Trophoblast cell (in vitro differentiated cells and primary cell): ENCODE results near the gene FGFR4.
A peak's percentile ranks its signal among the peaks of the same experiment; 100 is the strongest.

ENCODE experiments used
- DNase-seq, 2 donors: peaks; one replicate each; pipeline ENCODE4 v3.0.0-alpha.2; 2016
- H2AFZ ChIP-seq: 2 replicates; pipeline ENCODE4 v1.6.1; 2013; ENCODE audit warnings: low read length, moderate library complexity, mild to moderate bottlenecking; ENCODE audit not compliant: insufficient read depth, poor library complexity
- H2AK5ac ChIP-seq: 2 replicates; pipeline ENCODE4 v1.6.1; 2013; ENCODE audit warnings: mild to moderate bottlenecking, low read length
- H2BK120ac ChIP-seq: 2 replicates; pipeline ENCODE4 v1.6.1; 2013; ENCODE audit warnings: low read length, mild to moderate bottlenecking, moderate library complexity; ENCODE audit not compliant: insufficient read depth, poor library complexity
- H2BK12ac ChIP-seq: 2 replicates; pipeline ENCODE4 v1.6.1; 2013; ENCODE audit warnings: mild to moderate bottlenecking, low read length, moderate library complexity
- H2BK5ac ChIP-seq: 2 replicates; pipeline ENCODE4 v1.6.1; 2013; ENCODE audit warnings: low read length, low read depth, moderate library complexity, mild to moderate bottlenecking; ENCODE audit not compliant: poor library complexity
- H3K14ac ChIP-seq: 2 replicates; pipeline ENCODE4 v1.6.1; 2013; ENCODE audit warnings: mild to moderate bottlenecking, low read length
- H3K18ac ChIP-seq: 2 replicates; pipeline ENCODE4 v1.6.1; 2013; ENCODE audit warnings: mild to moderate bottlenecking, low read length
- H3K23ac ChIP-seq: 2 replicates; pipeline ENCODE4 v1.6.1; 2013; ENCODE audit warnings: low read length
- H3K27ac ChIP-seq: 2 replicates; pipeline ENCODE4 v1.5.1; 2013; ENCODE audit warnings: low read depth, mild to moderate bottlenecking, inconsistent platforms, low read length, moderate library complexity
- H3K27me3 ChIP-seq: 2 replicates; pipeline ENCODE4 v1.6.1; 2013; ENCODE audit warnings: inconsistent platforms, mild to moderate bottlenecking, low read length, moderate library complexity; ENCODE audit not compliant: insufficient read depth
- H3K36me3 ChIP-seq, 2 experiments: 1 replicate in 1 of 2; 2 replicates in 1 of 2; pipeline ENCODE4 v1.6.1; 2013; ENCODE audit warnings: low read length in 2 of 2, mild to moderate bottlenecking in 2 of 2, moderate library complexity in 1 of 2; ENCODE audit not compliant: insufficient read depth in 2 of 2, control insufficient read depth in 1 of 2
- H3K4ac ChIP-seq: 2 replicates; pipeline ENCODE4 v1.6.1; 2013; ENCODE audit warnings: low read depth, mild to moderate bottlenecking, low read length, moderate library complexity
- H3K4me1 ChIP-seq, 2 experiments: 1 replicate in 1 of 2; 2 replicates in 1 of 2; pipeline ENCODE4 v1.6.1; 2013; ENCODE audit warnings: low read length in 2 of 2, mild to moderate bottlenecking in 2 of 2, moderate library complexity in 1 of 2; ENCODE audit not compliant: insufficient read depth in 2 of 2, control insufficient read depth in 1 of 2
- H3K4me2 ChIP-seq: 2 replicates; pipeline ENCODE4 v1.6.1; 2013; ENCODE audit warnings: inconsistent platforms, mild to moderate bottlenecking, low read length, moderate library complexity
- H3K4me3 ChIP-seq: 2 replicates; pipeline ENCODE4 v1.5.1; 2013; ENCODE audit warnings: mild to moderate bottlenecking, low read depth, low read length, inconsistent platforms
- H3K79me1 ChIP-seq: one replicate; pipeline ENCODE4 v1.6.1; 2013; ENCODE audit warnings: low read length
- H3K79me2 ChIP-seq: 2 replicates; pipeline ENCODE4 v1.6.1; 2013; ENCODE audit warnings: low read length, mild to moderate bottlenecking; ENCODE audit not compliant: control insufficient read depth, insufficient read depth, poor library complexity
- H3K9ac ChIP-seq: 2 replicates; pipeline ENCODE4 v1.6.1; 2013; ENCODE audit warnings: mild to moderate bottlenecking, low read length
- H3K9me3 ChIP-seq: 2 replicates; pipeline ENCODE4 v1.6.1; 2013; ENCODE audit warnings: low read depth, mild to moderate bottlenecking, control low read depth, inconsistent platforms, low read length; ENCODE audit not compliant: insufficient read depth
- H4K12ac ChIP-seq: 2 replicates; pipeline ENCODE4 v1.6.1; 2013; ENCODE audit warnings: low read depth, mild to moderate bottlenecking, low read length, moderate library complexity
- H4K8ac ChIP-seq: 2 replicates; pipeline ENCODE4 v1.6.1; 2013; ENCODE audit warnings: low read depth, mild to moderate bottlenecking, low read length, moderate library complexity
- H4K91ac ChIP-seq: one replicate; pipeline ENCODE4 v1.6.1; 2013; ENCODE audit warnings: low read depth, mild to moderate bottlenecking, low read length, moderate library complexity
- WGBS: extraction: QIAGEN DNeasy Blood & Tissue Kit; methylation state at CpG from one replicate; pipeline ENCODE4 v1.1.7; 2013; ENCODE audit warnings: missing lambda C conversion rate; ENCODE audit not compliant: insufficient read length, insufficient coverage; ENCODE audit errors: extremely low coverage; 5-methylcytosine and 5-hydroxymethylcytosine counted together

The FGFR4 gene

DNA sequence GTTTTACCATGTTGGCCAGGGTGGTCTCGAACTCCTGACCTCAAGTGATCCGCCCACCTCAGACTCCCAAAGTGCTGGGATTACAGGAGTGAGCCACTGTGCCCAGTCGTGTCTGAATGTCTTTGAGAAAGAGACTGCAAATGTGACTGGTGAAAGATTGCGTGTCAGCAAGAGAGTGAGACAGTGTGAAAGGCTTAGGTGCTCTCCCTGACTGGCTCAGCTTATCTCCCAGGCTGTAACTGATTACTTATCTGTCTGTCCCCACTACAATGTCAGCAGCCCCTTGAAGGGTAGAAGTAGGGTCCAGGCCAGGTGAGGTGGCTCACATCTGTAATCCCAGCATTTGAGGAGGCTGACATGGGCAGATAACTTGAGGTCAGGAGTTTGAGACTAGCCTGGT is 3.4 kb upstream of the FGFR4 start:
- Histone ChIP-seq H3K4ac (no peak overlapping the region), H2BK5ac (no peak overlapping the region), H3K4me1 (peaks cover 8 to 10% of the 10 kb centered on the region in 2 experiments), H3K4me3 (no peak overlapping the region), H4K91ac (no peak overlapping the region), H2AK5ac (no peak overlapping the region), H3K14ac (no peak overlapping the region), H4K12ac (no peak overlapping the region), H3K36me3 (no peaks in the 10 kb centered on the region), H3K27ac (no peak overlapping the region), H2BK120ac (no peak overlapping the region), H3K9me3 (no peaks in the 10 kb centered on the region), H3K4me2 (no peak overlapping the region), H3K18ac (no peak overlapping the region), H3K27me3 (no peaks in the 10 kb centered on the region), H3K23ac (no peak overlapping the region), H4K8ac (no peak overlapping the region), H3K9ac (no peak overlapping the region), H3K79me1 (peaks cover 6% of the 10 kb centered on the region), H2AFZ (no peak overlapping the region), H3K79me2 (peaks cover 2% of the 10 kb centered on the region), H2BK12ac (no peak overlapping the region)
- no CpG with 5 or more reads among the region's 4 CpGs for WGBS
- DNase-seq = no peak

- Histone ChIP-seq H3K9ac (no peak overlapping the region), H3K23ac (no peak overlapping the region), H2AK5ac (no peak overlapping the region), H3K27me3 (no peaks in the 10 kb centered on the region), H2BK5ac (no peak overlapping the region), H3K9me3 (no peaks in the 10 kb centered on the region), H2BK12ac (no peak overlapping the region), H3K4me1 (peaks cover 8 to 10% of the 10 kb centered on the region in 2 experiments), H2BK120ac (no peak overlapping the region), H3K4me3 (no peak overlapping the region), H3K4ac (no peak overlapping the region), H2AFZ (no peak overlapping the region), H3K27ac (no peak overlapping the region), H3K4me2 (no peak overlapping the region), H3K79me2 (peaks cover 2% of the 10 kb centered on the region), H3K14ac (no peak overlapping the region), H3K18ac (no peak overlapping the region), H4K8ac (no peak overlapping the region), H4K91ac (no peak overlapping the region), H4K12ac (no peak overlapping the region), H3K79me1 (peaks cover 6% of the 10 kb centered on the region), H3K36me3 (no peaks in the 10 kb centered on the region)
- WGBS = no CpG with 5 or more reads among the region's 4 CpGs
- DNase-seq = no peak
These were observed 2.5 kb upstream of the FGFR4 start for GRCh38 chr5:177084175-177084574.

GRCh38 chr5:177085985-177086653 is 596 bp upstream of the FGFR4 start:
- Histone ChIP-seq H4K91ac (no peak overlapping the region), H3K4ac (no peak overlapping the region), H3K23ac (no peak overlapping the region), H3K18ac (no peak overlapping the region), H2BK120ac (no peak overlapping the region), H3K4me1 (peaks cover 8 to 10% of the 10 kb centered on the region in 2 experiments), H4K12ac (no peak overlapping the region), H3K79me2 (peaks cover 2% of the 10 kb centered on the region), H2AK5ac (no peak overlapping the region), H3K27me3 (no peaks in the 10 kb centered on the region), H3K4me2 (no peak overlapping the region), H3K79me1 (peaks cover 6% of the 10 kb centered on the region), H3K36me3 (no peaks in the 10 kb centered on the region), H4K8ac (no peak overlapping the region), H2BK12ac (no peak overlapping the region), H2AFZ (peak overlapping the region; percentile 8), H3K14ac (no peak overlapping the region), H3K9ac (no peak overlapping the region), H2BK5ac (no peak overlapping the region), H3K4me3 (no peak overlapping the region), H3K27ac (no peak overlapping the region), H3K9me3 (no peaks in the 10 kb centered on the region)
- DNase-seq = no peak
- WGBS = no CpG with 5 or more reads among the region's 13 CpGs

DNA sequence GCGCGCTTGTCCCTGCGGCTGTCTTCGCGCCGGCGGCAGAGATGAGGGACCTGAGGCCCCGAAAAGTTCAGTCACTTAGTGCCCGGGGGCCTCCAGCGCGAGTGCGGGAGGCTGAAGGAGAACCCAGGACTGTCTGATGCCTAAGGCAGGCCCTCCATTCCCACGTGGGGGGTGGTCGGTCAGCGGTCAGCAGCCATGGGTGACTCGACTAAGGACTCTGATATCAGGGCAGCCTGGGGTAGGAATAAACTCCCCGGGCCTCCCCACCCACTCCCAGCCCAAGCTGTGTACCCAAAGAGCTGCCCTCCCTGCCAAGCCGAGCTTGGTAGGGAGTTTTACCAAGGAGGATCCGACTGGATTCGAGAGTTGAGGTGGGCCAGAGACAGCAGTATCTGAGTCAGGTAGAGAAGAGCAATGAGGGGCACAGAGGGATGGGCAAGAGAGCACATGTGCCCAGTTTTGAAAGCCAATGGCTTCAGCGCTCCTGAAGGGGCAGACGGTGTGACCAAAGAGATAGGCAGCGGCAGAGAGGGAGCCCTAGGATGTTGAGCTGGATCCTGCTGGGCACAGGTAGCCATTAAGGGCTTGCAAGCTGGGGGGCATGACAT is 787 bp downstream of the FGFR4 start:
- Histone ChIP-seq H3K27me3 (no peaks in the 10 kb centered on the region), H2AFZ (peak overlapping the region; percentile 89), H3K79me2 (peaks cover 2% of the 10 kb centered on the region), H2BK5ac (no peak overlapping the region), H2BK12ac (no peak overlapping the region), H2AK5ac (no peak overlapping the region), H2BK120ac (no peak overlapping the region), H4K8ac (peak overlapping the region; percentile 32), H3K4me1 (peaks cover 8 to 10% of the 10 kb centered on the region in 2 experiments), H4K12ac (no peak overlapping the region), H3K4me3 (peak overlapping the region; percentile 73), H4K91ac (peak overlapping the region; percentile 42), H3K14ac (peak overlapping the region; percentile 46), H3K9ac (no peak overlapping the region), H3K23ac (no peak overlapping the region), H3K4ac (peak overlapping the region; percentile 37), H3K36me3 (no peaks in the 10 kb centered on the region), H3K18ac (no peak overlapping the region), H3K4me2 (peak overlapping the region; percentile 82), H3K27ac (no peak overlapping the region), H3K79me1 (peaks cover 6% of the 10 kb centered on the region), H3K9me3 (peaks cover under 1% of the 10 kb centered on the region)
- WGBS = no CpG with 5 or more reads among the region's 23 CpGs
- DNase-seq = no peak
